MM.1S (cell line): ENCODE data around the gene PTPRH.

ENCODE experiments used
- DNase-seq: peaks from one replicate; pipeline ENCODE4 v3.0.0-alpha.2; 2015
- H2AFZ ChIP-seq: fragments of 300-600 bp; sonication (generic); 2 replicates; pipeline ENCODE4 v1.6.0; 2016; ENCODE audit warnings: antibody characterized with exemption, low read length
- H3F3A ChIP-seq: fragments of 300-600 bp; sonication (generic); 2 replicates; pipeline ENCODE4 v1.6.1; 2016; ENCODE audit warnings: mild to moderate bottlenecking, antibody characterized with exemption, low read length, moderate library complexity, mixed read lengths; ENCODE audit not compliant: insufficient read depth
- H3K27ac ChIP-seq: fragments of 300-600 bp; sonication (generic); 2 replicates; pipeline ENCODE4 v1.5.1; 2016; ENCODE audit warnings: mild to moderate bottlenecking, low read length
- H3K27me3 ChIP-seq: fragments of 300-600 bp; sonication (generic); replicated peaks from 2 replicates; pipeline ENCODE4 v1.6.0; 2016; ENCODE audit warnings: low read length; ENCODE audit not compliant: insufficient read depth
- H3K36me3 ChIP-seq: fragments of 300-600 bp; sonication (generic); replicated peaks from 2 replicates; pipeline ENCODE4 v1.6.1; 2016; ENCODE audit warnings: mild to moderate bottlenecking, low read length, mixed read lengths; ENCODE audit not compliant: insufficient read depth
- H3K4me1 ChIP-seq: fragments of 300-600 bp; sonication (generic); 2 replicates; pipeline ENCODE4 v1.6.1; 2016; ENCODE audit warnings: low read length, mixed read lengths
- H3K4me2 ChIP-seq: fragments of 300-600 bp; sonication (generic); 2 replicates; pipeline ENCODE4 v1.6.0; 2016; ENCODE audit warnings: low read depth, low read length
- H3K4me3 ChIP-seq: fragments of 300-600 bp; sonication (generic); 2 replicates; pipeline ENCODE4 v1.5.1; 2016; ENCODE audit warnings: low read length, mixed read lengths
- H3K79me2 ChIP-seq: fragments of 300-600 bp; sonication (generic); 2 replicates; pipeline ENCODE4 v1.6.1; 2016; ENCODE audit warnings: mixed run types, low read length, mixed read lengths
- H3K9ac ChIP-seq: fragments of 300-600 bp; sonication (generic); 2 replicates; pipeline ENCODE4 v1.6.1; 2016; ENCODE audit warnings: low read length, mixed read lengths
- H3K9me2 ChIP-seq: fragments of 300-600 bp; sonication (generic); replicated peaks from 2 replicates; pipeline ENCODE4 v1.6.1; 2016; ENCODE audit warnings: mild to moderate bottlenecking, low read length, mixed read lengths; ENCODE audit not compliant: insufficient read depth
- H3K9me3 ChIP-seq: fragments of 300-600 bp; sonication (generic); replicated peaks from 2 replicates; pipeline ENCODE4 v1.6.1; 2016; ENCODE audit warnings: mild to moderate bottlenecking, low read length, mixed read lengths; ENCODE audit not compliant: insufficient read depth
- H4K20me1 ChIP-seq: fragments of 300-600 bp; sonication (generic); 2 replicates; pipeline ENCODE4 v1.6.1; 2016; ENCODE audit warnings: mild to moderate bottlenecking, low read length, moderate library complexity, mixed read lengths; ENCODE audit not compliant: insufficient read depth
- CTCF ChIP-seq: fragments of 300-600 bp; sonication (generic); IDR thresholded peaks from 2 replicates; pipeline ENCODE4 v1.5.1; 2016; ENCODE audit warnings: antibody characterized with exemption, low read length, mixed read lengths
- EZH2 ChIP-seq: fragments of 300-600 bp; sonication (generic); optimal IDR thresholded peaks from 2 replicates; pipeline ENCODE3; 2017; ENCODE audit warnings: low read depth, mild to moderate bottlenecking, antibody characterized with exemption, low read length, mixed read lengths
- EZH2phosphoT487 ChIP-seq: fragments of 300-600 bp; sonication (generic); IDR thresholded peaks from 2 replicates; pipeline ENCODE4 v1.6.1; 2018; ENCODE audit warnings: antibody characterized with exemption, low read length

Gene PTPRH

GRCh38 chr19:55247621-55248099, 38.4 kb upstream of the PTPRH start:
- Histone ChIP-seq H4K20me1 (peaks cover 54% of the 10 kb centered on the region), H3K36me3 (peaks cover 3% of the 10 kb centered on the region; the same call in 1 of the 2 replicates), H3K9ac (no peak overlapping the region), H3F3A (no peaks in the 10 kb centered on the region), H3K9me2 (no peaks in the 10 kb centered on the region), H3K4me2 (no peak overlapping the region), H2AFZ (no peak overlapping the region), H3K27me3 (no peaks in the 10 kb centered on the region), H3K27ac (no peak overlapping the region), H3K79me2 (peaks cover 98% of the 10 kb centered on the region), H3K9me3 (no peaks in the 10 kb centered on the region), H3K4me1 (no peaks in the 10 kb centered on the region), H3K4me3 (no peak overlapping the region)
- TF ChIP-seq CTCF (no peak), EZH2 (no peak), EZH2phosphoT487 (no peak)
- no peak for DNase-seq

GRCh38 chr19:55246462-55247451, 37.5 kb upstream of the PTPRH start:
- H3K79me2 ChIP-seq: peaks cover 98% of the 10 kb centered on the region
- H3K9ac ChIP-seq: no peak overlapping the region
- no peaks in the 10 kb centered on the region for H3K9me3 ChIP-seq
- H4K20me1 ChIP-seq: peaks cover 52% of the 10 kb centered on the region
- TF ChIP-seq CTCF (no peak), EZH2phosphoT487 (no peak), EZH2 (no peak)
- H3K9me2 ChIP-seq: no peaks in the 10 kb centered on the region
- H3K4me3 ChIP-seq: no peak overlapping the region
- H2AFZ ChIP-seq: no peak overlapping the region
- H3K4me1 ChIP-seq: no peaks in the 10 kb centered on the region
- no peak overlapping the region for H3K27ac ChIP-seq
- H3K27me3 ChIP-seq: no peaks in the 10 kb centered on the region
- DNase-seq: no peak
- H3F3A ChIP-seq: no peaks in the 10 kb centered on the region
- H3K4me2 ChIP-seq: no peak overlapping the region
- H3K36me3 ChIP-seq: peaks cover 3% of the 10 kb centered on the region; the same call in 1 of the 2 replicates

GRCh38 chr19:55245236-55245904, 36.1 kb upstream of the PTPRH start:
- peaks cover 4% of the 10 kb centered on the region; the same call in 1 of the 2 replicates for H3K36me3 ChIP-seq
- H3K9me2 ChIP-seq: no peaks in the 10 kb centered on the region
- no peak overlapping the region for H3K4me3 ChIP-seq
- no peaks in the 10 kb centered on the region for H3K27me3 ChIP-seq
- H3K9me3 ChIP-seq: no peaks in the 10 kb centered on the region
- no peak for DNase-seq
- TF ChIP-seq CTCF: no peak
- TF ChIP-seq EZH2: no peak
- no peak for TF ChIP-seq EZH2phosphoT487
- H3K9ac ChIP-seq: no peak overlapping the region
- no peak overlapping the region for H3K4me2 ChIP-seq
- H3K4me1 ChIP-seq: no peaks in the 10 kb centered on the region
- no peak overlapping the region for H2AFZ ChIP-seq
- peaks cover 38% of the 10 kb centered on the region for H4K20me1 ChIP-seq
- H3K79me2 ChIP-seq: peaks cover 94% of the 10 kb centered on the region
- no peak overlapping the region for H3K27ac ChIP-seq
- no peaks in the 10 kb centered on the region for H3F3A ChIP-seq
